HG03521 (cell line): ENCODE measurements around the gene CA6.
"Not testable (repeated sequence)": the region's sequence is repeated elsewhere in the genome, so short reads cannot be mapped to it uniquely, and the experiment has no call there.

Experiments
- ATAC-seq: cut with Tn5 transposase; IDR thresholded peaks from one replicate; pipeline ENCODE4 v1.9.1; 2021; ENCODE audit warnings: mild to moderate bottlenecking, moderate library complexity; ENCODE audit not compliant: unreplicated experiment

The CA6 gene

DNA sequence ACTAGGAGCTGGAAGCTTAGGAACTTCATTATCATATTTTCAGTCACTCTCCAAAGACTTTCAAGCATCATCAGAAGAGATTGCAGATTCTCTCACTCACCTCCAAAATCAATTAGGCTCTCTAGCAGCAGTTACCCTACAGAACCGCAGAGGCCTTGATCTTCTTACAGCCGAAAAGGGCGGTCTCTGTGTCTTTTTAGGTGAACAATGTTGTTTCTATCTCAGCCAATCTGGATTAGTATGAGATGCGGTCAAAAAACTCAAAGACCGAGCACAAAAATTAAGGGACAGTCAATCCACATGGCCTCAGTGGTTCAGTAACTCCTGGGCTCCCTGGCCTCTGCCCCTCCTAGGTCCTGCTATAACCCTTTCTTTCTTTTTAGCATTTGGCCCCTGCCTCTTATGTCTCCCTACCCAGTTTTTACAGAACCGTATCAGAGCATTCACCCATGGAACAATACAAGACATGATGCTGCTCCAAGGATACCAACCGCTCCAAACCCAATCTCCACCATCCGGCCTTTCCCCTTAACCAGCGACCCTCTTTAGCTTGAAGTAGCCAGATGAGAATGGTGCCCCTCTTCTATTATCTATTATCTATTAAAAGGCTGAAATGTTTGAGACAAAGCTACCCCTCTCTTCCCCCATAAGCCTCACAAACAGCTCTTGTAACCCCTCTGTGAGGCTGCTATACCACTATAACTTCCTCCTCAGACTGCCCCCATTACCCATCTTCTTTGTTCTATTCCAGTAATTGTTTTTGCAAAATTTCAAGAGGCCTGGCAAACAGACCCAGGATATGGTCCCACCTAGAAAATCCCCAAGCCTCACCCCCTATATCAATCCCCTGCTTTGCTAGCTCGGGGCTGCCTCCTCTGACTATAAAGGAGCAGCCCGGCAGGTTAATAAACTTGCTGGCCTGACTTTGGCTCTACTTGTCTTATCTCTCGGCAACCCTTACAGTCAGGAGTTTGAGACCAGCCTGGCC is 18.7 kb upstream of the CA6 start:
- no peak for ATAC-seq

GRCh38 chr1:8930116-8930515 is 15.6 kb upstream of the CA6 start:
- no peak for ATAC-seq

- not testable (repeated sequence) for ATAC-seq
These were observed 8.6 kb upstream of the CA6 start for GRCh38 chr1:8937051-8937450.

DNA sequence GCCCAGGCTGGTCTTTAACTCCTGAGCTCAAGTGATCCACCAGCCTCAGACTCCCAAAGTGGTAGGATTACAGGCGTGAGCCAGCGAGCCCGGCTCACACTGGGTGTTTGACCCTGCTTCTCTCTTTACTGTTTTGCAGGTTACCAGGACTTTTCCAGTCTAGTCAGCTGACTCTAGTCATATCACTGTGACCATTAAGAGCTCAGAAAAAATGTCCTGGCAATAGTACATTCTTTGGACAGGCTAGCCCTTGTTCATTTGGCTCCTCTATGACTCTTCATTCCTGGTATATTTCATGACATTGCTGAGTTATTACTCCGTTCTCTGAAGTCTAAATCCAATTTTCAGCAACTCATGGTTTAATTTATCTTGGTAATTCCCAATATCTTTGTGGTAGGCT is 8.0 kb upstream of the CA6 start:
- ATAC-seq, result no peak

GRCh38 chr1:8938232-8938999 is 7.3 kb upstream of the CA6 start:
- no peak for ATAC-seq

GRCh38 chr1:8939000-8939265 is 6.7 kb upstream of the CA6 start:
- ATAC-seq, result no peak

GRCh38 chr1:8939362-8939995 is 6.2 kb upstream of the CA6 start:
- ATAC-seq, result no peak

DNA sequence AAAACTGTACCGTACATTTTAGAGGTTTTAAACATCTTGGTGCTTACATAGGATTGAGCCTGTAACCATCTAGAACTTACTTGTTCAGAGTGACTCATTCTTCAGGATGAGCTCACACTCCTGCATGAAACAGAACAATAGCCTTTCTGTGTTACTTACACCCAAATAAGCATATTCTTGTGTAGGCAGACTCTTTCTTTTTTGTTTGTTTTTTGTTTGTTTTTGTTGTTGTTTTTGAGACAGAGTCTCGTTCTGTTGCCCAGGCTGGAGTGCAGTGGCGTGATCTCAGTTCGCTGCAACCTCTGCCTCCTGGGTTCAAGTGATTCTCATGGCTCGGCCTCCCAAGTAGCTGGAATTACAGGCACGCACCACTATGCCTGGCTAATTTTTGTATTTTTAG is 3.8 kb upstream of the CA6 start:
- ATAC-seq, result no peak

DNA sequence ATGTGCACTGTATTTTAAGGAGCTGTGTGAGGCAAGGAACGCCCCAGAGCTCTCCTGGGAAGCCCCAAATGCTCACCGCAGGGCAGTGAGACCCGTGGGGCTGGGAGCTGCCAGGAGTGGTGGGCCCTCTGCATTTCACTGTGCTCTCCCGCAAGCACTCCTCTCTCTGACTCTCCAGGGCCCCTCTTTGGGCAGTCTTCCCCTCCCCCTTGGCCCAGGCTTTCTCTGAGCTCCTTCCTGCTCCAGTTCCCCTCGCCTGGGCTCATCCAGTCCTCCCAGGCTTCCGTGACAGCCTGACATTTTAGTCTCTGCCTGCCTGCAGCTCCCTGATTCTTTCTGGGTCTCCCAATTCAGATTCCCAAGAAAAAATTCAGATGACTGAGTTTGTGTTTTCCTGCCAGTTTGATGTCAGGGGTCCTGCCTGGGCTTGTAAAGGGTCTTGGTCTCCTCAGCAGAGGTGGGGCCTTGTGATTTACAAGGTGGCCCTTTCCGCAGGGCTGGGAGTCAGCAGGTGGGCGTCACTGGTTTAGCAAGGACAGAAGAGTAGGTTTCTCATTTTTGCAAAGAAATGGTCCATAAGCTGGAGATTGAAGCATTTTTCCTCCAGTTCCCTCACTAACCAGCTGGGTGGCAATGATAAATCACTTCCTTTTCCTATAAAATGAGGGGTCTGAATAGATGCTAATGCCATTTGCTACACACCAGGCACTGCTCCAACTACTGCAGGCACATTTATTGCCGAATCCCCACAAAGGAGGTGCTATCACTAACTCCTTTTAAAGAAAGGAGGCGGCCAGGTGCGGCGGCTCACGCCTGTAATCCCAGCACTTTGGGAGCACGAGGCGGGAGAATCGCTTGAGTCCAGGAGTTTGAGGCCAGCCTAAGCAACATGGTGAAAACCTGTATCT is 1.9 kb upstream of the CA6 start:
- no peak for ATAC-seq

DNA sequence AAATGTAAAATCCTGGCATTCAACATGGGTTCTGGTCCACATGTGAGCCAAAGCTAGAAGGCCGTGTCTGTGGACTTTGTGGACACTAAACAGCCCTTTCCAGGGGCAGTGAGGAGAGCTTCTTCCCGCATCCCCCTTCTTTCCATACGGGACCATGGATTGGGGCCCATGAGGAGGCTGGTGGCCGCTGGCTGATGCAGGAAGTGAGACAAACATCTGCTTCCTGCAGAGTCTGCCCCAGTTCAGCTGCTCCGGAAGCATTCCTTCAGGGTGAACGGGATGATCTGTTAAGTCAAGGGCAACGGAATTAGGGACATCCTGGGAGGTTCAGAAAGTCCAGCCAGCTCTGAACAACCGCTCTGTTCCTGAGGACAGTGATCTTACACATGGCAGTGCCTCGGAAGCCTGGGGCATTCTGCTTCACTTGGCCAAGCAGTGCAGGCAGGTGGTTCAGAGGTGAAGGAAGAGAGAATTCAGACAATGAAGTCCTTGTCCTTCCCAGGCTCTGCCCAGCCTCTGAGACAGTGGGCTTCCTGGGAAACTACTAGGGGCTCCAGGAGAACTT is 1.5 kb downstream of the CA6 start:
- ATAC-seq, result no peak

DNA sequence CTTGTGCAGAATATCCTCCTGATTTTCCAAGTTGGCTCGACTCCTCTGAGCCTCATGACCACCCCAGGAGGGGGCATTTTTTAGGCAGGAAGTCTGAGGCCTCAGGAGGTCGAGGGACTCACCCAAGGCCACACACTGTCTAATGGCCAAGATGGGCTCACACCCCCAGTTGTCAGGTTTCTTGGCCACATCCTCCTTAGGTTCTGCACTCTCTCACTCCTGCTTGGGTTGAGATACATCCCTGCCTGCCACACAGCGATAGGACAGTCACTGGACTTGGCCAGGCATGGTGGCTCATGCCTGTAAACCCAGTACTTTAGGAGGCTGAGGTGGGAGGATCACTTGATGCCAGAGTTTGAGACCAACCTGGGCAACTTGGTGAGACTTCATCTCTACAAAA is 4.6 kb downstream of the CA6 start:
- no peak for ATAC-seq

GRCh38 chr1:8951231-8951630 is 5.6 kb downstream of the CA6 start:
- ATAC-seq, result no peak

GRCh38 chr1:8955406-8955805 is 9.7 kb downstream of the CA6 start:
- ATAC-seq, result no peak

- no peak for ATAC-seq
These were observed 11.0 kb downstream of the CA6 start for GRCh38 chr1:8956461-8957349.

- ATAC-seq, result no peak
These were observed 17.3 kb downstream of the CA6 start for GRCh38 chr1:8962812-8963530.

DNA sequence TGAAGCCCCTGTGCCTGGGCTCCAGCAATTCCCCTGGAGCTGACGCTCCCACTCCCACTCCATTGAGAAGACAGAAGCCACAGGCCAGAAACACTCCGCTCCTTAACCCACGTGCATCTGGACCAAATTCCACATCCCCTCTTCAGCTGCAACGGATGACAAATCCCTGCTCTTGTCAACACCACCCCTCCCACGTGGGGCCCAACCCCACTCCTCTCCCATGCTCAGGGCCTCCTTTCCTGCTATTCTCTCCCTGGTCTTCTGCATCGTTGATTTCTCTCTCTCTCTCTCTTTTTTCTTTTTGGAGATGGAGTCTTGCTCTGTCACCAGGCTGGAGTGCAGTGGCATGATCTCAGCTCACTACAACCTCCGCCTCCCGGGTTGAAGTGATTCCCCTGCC is 18.3 kb downstream of the CA6 start:
- ATAC-seq, result no peak

DNA sequence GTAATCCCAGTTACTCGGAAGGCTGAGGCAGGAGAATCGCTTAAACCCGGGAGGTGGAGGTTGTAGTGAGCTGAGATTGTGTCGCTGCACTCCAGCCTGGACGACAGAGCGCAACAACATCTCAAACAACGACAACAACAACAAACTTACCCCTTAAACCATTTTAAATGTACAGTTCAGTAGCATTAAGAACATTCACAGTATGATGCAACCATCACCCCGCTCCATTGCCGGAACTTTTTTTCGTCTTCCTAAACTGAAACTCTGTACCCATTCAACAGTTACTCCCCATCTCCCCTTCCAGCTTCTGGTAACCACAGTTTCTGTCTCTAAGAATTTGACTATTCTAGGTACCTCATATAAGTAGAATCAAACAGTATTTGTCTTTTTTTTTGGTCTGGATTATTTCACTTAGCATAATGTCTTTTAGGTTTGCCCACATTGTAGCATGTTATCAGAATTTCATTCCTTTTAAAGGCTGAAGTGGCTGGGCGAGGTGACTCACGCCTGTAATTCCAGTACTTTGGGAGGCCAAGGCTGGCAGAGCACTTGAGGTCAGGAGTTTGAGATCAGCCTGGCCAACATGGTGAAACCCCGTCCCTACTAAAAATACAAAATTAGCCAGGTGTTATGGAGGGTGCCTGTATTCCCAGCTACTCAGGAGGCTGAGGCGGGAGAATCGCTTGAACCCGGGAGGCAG is 19.6 kb downstream of the CA6 start:
- ATAC-seq, result no peak

DNA sequence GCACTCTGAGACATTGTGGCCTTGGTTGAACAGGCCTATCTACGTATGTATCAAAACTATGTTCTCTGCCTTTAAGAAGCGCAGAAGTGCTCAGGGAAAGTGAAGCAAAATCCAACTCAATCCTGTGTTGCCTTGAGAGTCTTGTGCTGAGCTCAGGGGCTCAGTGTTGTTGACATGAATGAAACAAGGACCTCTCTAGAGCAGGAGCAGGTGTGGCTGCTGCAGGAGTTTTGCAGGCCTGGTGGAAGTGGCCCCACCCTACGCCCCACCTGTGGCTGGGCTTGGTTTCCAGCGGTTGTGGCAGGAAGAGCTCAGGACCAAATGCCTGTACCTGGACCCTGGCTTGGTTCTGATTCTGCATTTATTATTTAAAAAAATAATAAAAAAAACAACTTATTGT is 20.9 kb downstream of the CA6 start:
- ATAC-seq, result no peak
